Measurements from ENCODE around the gene EHHADH.

DNA sequence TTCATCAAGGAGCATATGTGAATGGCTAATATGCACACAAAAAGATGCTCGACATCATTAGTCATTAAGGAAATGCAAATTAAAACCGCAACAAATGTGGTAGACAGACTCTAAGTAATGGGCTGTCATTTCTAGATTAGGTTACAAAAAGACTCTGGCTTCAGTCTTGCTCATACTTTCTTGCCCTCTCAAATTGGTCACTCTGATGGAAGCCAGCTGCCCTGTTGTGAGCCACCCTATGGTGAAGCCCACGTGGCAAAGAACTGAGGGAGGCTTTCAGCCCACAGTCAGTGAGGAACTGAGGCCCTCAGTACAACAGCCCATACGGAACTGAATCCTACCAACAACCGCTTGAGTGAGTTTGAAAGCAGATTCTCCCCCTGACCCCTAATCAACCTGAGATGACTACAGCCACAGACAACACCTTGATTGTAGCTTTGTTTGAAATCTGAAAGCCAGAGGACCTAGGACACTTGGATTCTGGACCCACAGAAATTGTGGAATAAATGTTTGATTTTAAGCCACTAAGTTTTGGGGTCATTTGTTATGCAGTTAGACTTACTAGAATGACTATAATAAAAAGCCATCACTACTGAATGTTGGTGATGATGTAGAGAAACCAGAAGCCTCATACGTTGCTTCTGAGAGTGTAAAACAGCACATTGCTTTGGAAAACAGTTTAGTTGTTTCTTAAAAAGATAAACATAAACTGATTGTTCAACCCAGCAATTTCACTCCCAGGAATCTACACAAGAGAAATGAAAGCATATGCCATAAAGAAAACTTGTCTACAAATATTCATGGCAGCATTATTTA, 45.7 kb downstream of the EHHADH start:
- TF ChIP-seq, protein P1, sequence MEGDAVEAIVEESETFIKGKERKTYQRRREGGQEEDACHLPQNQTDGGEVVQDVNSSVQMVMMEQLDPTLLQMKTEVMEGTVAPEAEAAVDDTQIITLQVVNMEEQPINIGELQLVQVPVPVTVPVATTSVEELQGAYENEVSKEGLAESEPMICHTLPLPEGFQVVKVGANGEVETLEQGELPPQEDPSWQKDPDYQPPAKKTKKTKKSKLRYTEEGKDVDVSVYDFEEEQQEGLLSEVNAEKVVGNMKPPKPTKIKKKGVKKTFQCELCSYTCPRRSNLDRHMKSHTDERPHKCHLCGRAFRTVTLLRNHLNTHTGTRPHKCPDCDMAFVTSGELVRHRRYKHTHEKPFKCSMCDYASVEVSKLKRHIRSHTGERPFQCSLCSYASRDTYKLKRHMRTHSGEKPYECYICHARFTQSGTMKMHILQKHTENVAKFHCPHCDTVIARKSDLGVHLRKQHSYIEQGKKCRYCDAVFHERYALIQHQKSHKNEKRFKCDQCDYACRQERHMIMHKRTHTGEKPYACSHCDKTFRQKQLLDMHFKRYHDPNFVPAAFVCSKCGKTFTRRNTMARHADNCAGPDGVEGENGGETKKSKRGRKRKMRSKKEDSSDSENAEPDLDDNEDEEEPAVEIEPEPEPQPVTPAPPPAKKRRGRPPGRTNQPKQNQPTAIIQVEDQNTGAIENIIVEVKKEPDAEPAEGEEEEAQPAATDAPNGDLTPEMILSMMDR (conservative IDR thresholded peaks at IDR 0.05; ENCODE audit: low read length), result no peak
- no peak for TF ChIP-seq EZH2phosphoT487 (IDR thresholded peaks at IDR 0.05; ENCODE audit: borderline replicate concordance, low read depth, low read length)
